GM10266 (cell line): ENCODE results near the gene DIP2C.
"Not testable (repeated sequence)": the region's sequence is repeated elsewhere in the genome, so short reads cannot be mapped to it uniquely, and the experiment has no call there.

ENCODE experiments used
- DNase-seq: peaks from one replicate; pipeline ENCODE4 v3.0.0; 2012; ENCODE audit errors: extremely low spot score
- TF ChIP-seq, protein P1 (sequence below): IDR thresholded peaks from 2 replicates; pipeline ENCODE4 v1.5.1; 2012; ENCODE audit warnings: mild to moderate bottlenecking, low read depth; ENCODE audit not compliant: control insufficient read depth, insufficient read depth; ENCODE audit errors: missing control alignments

The DIP2C gene

DNA sequence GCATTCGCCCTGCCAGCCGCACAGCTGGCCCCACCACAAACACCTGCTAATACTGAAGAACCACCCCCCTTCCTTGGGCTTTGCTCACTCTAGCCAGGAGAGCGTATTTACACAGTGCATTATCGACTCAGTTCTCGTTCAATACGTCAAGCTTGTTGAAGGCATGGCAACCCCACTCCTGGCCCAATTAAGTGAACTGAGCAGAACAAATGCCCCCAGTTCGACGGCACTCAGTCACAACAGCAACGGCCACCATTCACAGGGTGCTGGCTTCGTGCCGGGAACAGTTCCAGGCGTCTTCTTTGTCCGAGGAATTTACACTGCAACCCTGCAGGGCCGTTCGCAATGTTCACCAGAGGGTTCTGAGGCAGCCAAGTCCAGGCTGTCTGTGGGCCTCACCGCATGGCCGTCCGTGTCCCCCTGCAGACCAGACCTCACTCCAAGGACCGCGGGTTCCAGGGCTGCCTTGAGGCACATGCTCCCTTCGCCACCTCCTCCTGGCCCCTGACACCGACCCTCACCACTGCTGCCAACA, 175.3 kb downstream of the DIP2C start:
- DNase-seq: no peak
- TF ChIP-seq, protein P1, sequence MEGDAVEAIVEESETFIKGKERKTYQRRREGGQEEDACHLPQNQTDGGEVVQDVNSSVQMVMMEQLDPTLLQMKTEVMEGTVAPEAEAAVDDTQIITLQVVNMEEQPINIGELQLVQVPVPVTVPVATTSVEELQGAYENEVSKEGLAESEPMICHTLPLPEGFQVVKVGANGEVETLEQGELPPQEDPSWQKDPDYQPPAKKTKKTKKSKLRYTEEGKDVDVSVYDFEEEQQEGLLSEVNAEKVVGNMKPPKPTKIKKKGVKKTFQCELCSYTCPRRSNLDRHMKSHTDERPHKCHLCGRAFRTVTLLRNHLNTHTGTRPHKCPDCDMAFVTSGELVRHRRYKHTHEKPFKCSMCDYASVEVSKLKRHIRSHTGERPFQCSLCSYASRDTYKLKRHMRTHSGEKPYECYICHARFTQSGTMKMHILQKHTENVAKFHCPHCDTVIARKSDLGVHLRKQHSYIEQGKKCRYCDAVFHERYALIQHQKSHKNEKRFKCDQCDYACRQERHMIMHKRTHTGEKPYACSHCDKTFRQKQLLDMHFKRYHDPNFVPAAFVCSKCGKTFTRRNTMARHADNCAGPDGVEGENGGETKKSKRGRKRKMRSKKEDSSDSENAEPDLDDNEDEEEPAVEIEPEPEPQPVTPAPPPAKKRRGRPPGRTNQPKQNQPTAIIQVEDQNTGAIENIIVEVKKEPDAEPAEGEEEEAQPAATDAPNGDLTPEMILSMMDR: no peak

DNA sequence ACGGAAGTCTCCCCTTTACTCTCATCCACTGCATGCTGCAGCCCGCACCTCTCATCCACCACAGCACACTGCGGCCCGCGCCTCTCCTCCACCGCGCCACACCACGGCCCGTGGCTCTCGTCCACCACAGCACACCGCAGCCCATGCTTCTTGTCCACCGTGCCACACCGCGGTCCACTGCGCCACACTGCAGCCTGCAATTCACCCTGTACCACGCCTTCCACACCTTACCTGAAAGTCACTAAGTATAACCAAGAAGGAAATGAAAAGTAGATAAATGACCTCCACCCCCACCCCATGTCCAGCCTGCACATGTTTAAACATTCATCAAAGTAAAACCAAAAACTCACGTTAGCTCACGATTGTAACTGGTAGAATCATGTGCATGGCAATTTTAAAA, 176.1 kb downstream of the DIP2C start:
- TF ChIP-seq, protein P1: no peak
- DNase-seq: no peak

DNA sequence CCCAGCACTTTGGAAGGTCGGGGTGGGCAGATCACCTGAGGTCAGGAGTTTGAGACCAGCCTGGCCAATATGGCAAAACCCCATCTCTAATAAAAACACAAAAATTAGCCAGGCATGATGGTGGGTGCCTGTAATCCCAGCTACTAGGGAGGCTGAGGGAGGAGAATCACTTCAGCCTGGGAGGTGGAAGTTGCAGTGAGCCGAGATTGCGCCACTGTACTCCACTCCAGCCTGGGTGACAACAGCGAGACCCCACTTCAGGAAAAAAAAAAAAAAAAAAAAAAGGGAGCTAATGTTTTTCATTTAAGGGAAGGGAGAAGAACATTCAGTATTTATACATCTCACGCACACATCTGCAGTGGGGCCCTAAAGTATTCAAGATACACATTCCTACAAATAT, 176.8 kb downstream of the DIP2C start:
- DNase-seq: not testable (repeated sequence)

DNA sequence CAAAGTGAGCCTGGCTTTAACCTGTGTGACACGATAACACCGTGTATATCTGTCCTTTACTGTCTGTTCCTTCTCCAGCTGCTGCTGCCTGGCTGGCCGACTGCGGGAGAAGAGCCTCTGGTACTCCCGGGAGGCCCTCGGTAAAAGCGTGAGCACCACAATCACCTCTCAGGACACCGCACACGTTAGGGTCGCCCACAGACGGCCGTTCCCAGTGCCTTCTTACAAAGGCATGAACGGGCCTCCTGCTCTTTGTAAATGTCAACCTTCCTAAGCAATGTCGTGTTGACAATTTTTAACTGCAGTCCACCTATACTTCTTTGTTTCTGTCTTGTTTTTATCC, 177.6 kb downstream of the DIP2C start:
- TF ChIP-seq, protein P1: no peak
- DNase-seq: no peak

DNA sequence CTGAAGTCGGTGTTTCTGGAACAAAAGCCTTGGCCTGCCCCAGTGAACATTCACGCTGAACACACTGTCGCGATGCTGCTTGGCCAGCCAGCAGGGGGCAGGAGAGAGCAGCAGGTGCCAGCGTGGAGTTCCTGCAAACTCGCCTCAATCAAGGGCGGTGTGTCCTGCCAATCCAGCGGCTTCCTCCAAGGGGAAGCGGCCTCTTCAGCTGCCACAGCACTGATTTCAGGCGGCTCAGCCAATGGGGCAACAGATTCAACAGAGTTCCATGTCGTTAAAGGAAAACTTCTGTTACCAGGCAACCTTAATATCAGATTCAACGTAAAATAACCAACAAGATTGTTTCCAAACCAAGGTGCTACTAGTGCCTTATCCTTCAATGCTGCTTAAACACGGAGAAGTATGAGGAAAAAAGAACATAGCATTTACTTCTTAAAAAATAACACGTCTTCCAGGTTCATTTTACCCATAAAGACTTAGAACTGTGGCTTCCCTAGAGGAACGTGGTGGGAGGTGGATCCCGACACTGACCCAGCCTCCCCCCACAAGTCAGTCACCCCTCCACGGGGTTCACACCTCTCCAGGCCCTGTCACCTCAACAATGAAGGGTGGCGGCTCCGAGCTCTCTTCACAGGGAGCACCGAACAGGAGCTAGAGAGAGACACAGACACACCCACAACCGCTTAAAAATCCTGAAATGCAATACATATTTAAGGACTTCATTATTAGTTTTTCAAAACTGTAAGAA, 178.2 kb downstream of the DIP2C start:
- TF ChIP-seq, protein P1: peak; percentile 96
- DNase-seq: peak; percentile 82

DNA sequence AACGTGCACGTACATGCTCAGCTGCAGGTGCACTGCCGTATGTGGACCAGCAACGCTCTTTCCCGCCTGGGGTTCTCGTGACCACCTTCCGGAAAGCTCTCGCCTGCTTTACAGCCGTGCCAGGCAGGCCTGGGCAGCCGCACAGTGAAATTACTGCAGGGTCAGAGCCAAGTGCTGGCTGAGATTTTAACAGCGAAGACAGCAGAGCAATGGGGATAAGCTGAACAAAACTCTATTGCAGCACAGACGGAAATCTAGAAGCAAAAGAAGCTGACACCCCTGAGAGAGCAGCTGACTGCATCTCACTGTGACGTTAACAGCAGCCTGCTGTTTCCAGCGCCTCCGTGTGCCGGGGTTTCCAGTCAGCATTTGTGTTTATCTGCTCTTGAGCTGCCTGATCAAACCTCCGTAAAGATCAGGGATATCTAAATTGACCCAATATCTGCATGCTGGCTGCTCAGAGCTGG, 179.0 kb downstream of the DIP2C start:
- TF ChIP-seq, protein P1: no peak
- no peak for DNase-seq

DNA sequence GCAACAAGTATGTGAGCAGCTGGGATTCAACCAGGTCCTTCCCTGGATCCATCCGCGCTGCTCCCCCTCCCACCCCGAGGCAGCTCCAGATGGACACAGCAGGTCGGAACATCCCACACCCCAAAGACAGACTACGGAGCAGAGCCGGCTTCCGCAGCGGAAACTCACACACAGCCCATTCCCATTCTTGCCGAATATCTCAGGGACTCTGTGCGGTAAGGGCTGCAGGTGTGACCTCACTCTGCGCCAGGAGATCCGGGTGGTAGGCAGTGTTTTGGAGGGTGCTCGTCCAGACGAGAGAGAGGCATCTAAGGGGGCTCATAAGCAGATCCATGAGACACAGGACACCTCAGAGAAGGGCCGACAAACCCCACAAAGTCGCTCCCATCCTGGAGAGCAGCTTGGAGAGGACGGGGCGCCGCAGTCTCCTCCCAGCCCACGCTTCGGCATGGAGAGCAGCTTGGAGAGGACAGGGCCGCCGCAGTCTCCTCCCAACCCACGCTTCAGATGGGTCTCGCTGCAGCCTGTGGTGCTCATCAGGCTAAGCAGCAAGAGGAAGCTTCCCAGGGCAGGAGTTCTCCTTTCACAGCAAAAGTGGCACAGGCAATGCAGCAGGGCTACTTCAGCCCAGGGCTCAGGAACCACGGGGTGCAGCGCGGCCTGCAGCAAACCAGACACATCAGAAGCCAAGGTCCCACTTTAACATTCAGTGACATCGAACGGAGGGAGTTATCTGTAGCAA, 179.9 kb downstream of the DIP2C start:
- DNase-seq: no peak
- TF ChIP-seq, protein P1: no peak
